AG09309 (cell line): Measurements from ENCODE around the gene SLC2A4.

Source experiments
- DNase-seq: peaks from one replicate; pipeline ENCODE4 v3.0.0-alpha.2; 2010; ENCODE audit warnings: low read depth
- H3K4me3 ChIP-seq: 2 replicates; pipeline ENCODE4 v1.5.1; 2011; ENCODE audit warnings: mild to moderate bottlenecking, low read depth, low read length, moderate library complexity; ENCODE audit not compliant: control insufficient read depth
- TF ChIP-seq, protein P1 (sequence below): IDR thresholded peaks from 2 replicates; pipeline ENCODE4 v1.5.1; 2011; ENCODE audit warnings: mild to moderate bottlenecking, low read depth, low read length, inconsistent platforms; ENCODE audit not compliant: insufficient read depth, control insufficient read depth; ENCODE audit errors: missing control alignments

The SLC2A4 gene

DNA sequence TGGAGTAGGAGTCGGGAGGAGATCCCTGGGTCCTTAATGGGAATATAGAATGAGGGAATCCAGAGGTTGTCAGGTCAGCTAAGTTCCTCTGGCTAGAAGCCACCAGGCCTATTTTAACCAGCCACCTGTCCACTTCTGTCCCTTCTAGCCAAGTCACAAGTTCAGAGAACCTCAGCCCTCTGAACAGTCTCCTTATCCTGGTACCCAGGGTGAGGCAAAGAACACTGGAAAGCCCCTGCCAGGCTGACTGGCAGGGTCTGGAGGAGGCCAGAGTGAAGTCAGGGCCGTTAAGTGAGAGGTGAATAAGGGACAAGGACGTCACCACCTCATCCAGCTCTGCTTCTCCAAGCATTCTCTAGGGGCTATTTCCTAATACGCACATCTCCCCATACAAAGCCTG lies 32.7 kb upstream of the SLC2A4 start:
- H3K4me3 ChIP-seq, result no peak overlapping the region
- TF ChIP-seq, protein P1, sequence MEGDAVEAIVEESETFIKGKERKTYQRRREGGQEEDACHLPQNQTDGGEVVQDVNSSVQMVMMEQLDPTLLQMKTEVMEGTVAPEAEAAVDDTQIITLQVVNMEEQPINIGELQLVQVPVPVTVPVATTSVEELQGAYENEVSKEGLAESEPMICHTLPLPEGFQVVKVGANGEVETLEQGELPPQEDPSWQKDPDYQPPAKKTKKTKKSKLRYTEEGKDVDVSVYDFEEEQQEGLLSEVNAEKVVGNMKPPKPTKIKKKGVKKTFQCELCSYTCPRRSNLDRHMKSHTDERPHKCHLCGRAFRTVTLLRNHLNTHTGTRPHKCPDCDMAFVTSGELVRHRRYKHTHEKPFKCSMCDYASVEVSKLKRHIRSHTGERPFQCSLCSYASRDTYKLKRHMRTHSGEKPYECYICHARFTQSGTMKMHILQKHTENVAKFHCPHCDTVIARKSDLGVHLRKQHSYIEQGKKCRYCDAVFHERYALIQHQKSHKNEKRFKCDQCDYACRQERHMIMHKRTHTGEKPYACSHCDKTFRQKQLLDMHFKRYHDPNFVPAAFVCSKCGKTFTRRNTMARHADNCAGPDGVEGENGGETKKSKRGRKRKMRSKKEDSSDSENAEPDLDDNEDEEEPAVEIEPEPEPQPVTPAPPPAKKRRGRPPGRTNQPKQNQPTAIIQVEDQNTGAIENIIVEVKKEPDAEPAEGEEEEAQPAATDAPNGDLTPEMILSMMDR, result no peak
- DNase-seq, result no peak

DNA sequence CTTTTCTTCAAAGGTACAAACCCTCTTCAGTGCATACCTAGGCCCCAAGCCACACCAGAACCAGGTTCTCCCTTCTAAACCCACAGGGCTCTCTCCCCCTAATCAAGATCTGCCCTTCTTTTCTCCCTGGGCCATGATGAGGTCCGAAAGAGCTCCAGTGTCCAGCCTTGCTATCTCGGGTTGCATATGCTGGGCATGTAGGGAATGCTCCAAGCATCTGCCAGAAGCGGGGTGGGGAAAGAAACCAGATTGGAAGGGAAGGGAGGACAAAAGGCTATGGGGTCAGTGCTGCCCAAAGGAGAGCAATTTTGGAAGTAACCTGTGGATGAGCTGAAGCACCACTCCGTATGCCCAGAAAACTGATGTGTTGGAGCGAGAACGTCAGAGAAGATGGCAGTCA lies 32.3 kb upstream of the SLC2A4 start:
- TF ChIP-seq, protein P1, result no peak
- DNase-seq, result no peak
- H3K4me3 ChIP-seq, result no peak overlapping the region

DNA sequence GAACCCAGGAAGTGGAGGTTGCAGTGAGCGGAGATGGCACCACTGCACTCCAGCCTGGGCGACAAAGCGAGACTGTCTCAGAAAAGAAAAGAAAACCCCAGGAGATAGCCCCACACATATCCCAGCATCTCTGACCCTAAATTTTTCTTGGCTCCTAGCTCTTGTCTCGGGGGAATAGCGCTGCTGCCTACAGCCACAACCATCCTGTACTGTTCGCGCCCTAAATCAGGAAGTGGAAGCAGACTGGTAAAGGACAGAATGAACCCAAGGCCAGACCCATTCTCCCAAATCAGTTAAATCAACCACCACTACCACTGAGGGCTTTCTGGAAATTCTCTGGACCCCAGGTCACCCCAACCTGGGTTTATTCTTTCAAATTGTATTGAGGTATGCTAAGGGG lies 31.7 kb upstream of the SLC2A4 start:
- peak overlapping the region; percentile 79 for H3K4me3 ChIP-seq
- DNase-seq, result no peak
- TF ChIP-seq, protein P1, result no peak

DNA sequence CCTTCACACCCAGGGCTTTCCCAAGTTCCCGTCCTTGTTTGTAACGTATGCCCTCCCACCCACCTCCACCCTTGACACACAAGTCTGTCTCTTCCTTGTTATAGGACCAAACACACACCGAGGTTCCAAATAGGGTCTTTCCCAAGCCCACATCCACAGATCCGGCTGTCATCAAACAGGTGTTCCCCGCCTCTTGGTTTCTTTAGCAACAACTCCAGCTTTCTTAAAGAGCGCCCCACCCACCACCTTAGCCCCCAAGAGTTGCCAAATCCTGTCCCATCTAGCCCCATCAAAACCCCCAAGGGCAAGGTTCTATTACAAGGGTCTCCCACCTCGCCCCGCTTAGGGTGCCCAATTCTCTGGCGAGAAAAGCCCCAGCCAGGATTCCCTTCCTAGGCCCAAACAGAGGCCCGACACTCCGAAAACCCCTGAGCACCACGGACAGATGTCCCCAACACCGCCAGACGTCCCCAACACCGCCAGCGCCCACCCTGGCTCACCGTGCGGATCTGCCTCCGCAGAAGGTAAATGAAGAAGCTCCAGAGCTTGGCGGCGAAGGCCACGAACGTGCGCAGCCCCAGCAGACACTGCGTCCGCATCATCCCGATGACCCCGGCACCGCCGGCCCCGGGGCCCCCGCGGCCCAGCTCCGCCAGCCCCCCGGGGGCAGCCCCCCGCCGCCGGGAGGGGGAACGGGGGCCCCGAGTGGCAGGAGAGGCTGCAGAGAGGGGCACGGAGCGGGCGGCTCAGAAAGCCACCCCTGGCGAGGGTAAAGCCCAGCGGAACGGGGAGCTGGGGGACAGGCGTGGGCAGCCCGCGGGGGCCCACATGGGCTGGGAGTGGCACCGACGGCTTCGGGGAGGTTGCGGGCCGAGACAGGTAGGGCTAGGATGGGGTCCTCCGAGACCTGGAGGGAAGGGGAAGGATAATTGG lies 30.6 kb upstream of the SLC2A4 start:
- TF ChIP-seq, protein P1, result no peak

DNA sequence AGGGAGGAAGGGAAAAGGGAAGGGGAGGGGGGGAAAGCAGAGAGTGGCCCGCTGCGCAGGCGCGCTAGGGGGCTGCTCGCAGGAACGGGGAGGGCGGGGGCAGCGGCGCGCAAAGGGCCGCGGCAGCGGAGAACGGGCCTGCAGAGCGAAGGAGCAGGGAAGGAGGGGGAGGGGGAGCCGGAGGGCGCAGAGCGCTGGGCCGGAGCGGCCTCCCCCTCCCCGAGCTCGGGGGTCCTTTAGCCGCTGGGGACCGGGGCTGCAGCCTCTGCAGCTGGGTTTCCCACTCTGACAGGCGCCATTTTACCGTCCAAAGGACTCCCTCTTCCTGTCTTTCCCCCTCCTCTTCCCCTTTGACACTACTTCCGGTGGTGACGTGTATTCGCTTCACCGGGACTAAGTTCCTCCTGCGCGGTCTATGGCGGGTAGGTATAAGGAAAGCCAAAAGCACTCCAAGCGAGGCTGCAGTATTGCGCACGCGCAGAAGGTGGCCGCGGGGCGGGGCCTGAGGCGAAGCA lies 29.8 kb upstream of the SLC2A4 start, which contains the start of gene CTDNEP1:
Gene CTDNEP1, minus strand, starts transcription at position 74 of the 515 bp plus-strand sequence. CDS start 438 bp downstream, outside the sequence.
- H3K4me3 ChIP-seq, result peak within 1 kb of the TSS; percentile 79
- TF ChIP-seq, protein P1, result no peak

More for the DNA sequence above, 30.6 kb upstream of the SLC2A4 start:
- peak overlapping the region; percentile 79 for H3K4me3 ChIP-seq
- DNase-seq, result no peak

DNA sequence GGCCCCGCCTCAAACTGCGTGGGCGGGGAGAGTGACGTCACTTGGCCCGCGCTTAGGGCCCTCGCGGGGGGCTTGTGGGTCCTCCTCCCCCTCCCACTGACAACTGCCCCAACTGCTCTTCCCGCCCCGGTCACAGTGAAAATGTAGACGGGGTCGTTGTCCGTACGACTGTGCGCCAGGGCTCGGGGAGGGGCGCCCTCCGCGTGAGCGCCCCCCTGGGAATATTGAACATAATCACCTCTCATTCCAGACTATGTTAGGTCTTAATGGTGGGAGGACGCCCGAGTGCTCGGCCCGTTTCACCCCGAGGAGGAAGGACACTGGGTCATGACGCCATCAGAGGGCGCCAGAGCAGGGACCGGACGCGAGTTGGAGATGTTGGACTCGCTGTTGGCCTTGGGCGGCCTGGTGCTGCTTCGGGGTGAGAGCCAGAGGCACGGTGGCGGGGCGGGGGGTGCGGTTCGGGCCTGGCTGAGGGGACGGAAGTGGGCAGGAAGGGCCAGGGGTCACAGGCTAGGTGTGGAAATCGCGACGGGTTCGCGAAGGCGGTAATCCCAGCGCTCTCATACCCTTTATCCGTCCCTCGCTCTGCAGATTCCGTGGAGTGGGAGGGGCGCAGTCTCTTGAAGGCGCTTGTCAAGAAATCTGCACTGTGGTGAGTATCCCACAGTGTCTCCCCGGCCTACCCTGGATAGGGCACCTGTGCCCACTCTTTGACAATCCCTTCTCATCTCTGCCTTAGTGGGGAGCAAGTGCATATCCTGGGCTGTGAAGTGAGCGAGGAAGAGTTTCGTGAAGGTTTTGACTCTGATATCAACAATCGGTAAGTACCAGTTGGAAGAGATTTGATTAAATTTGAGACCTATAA lies 29.1 kb upstream of the SLC2A4 start, which contains the start of gene ELP5:
Gene ELP5, plus strand, starts transcription at position 40 of the 868 bp plus-strand sequence. Its CDS starts 336 bp downstream, at position 376.
- peak; percentile 75 for DNase-seq
- TF ChIP-seq, protein P1, result peak; percentile 29

More for the DNA sequence above, 29.8 kb upstream of the SLC2A4 start, which contains the start of gene CTDNEP1:
- peak; percentile 99 for DNase-seq

More for the DNA sequence above, 29.1 kb upstream of the SLC2A4 start, which contains the start of gene ELP5:
- H3K4me3 ChIP-seq, result peak within 1 kb of the TSS; percentile 79
